ENCODE results near the gene IL16. TPM values are rescaled to one million over a fixed set of nuclear protein-coding genes. Genes with fewer than 3 reads are reported as not detected.
"Not testable (repeated sequence)": the region's sequence is repeated elsewhere in the genome, so short reads cannot be mapped to it uniquely, and the experiment has no call there.

The IL16 gene
- total RNA-seq, 1 donor from 2014 or later, result 107 TPM

GRCh38 chr15:81197255-81197630, 564 bp downstream of the IL16 start:
- intact Hi-C loops (cut with micrococcal nuclease), result no loop called here
- H3K27ac Mint-ChIP-seq, result no peak overlapping the region
- H3K4me3 Mint-ChIP-seq, result no peak overlapping the region
- no peaks in the 10 kb centered on the region for H3K9me3 Mint-ChIP-seq
- no peaks in the 10 kb centered on the region for H3K4me1 Mint-ChIP-seq (ENCODE audit: low read depth)
- DNase-seq (ENCODE audit: low spot score), result no peak
- no peaks in the 10 kb centered on the region for H3K36me3 Mint-ChIP-seq (ENCODE audit: low read depth)
- H3K27me3 Mint-ChIP-seq (ENCODE audit: insufficient read depth), result no peaks in the 10 kb centered on the region

GRCh38 chr15:81197688-81198281, 1.1 kb downstream of the IL16 start:
- DNase-seq (ENCODE audit: low spot score), result no peak
- intact Hi-C loops (cut with micrococcal nuclease), result no loop called here
- no peaks in the 10 kb centered on the region for H3K27me3 Mint-ChIP-seq (ENCODE audit: insufficient read depth)
- H3K27ac Mint-ChIP-seq, result no peak overlapping the region
- H3K36me3 Mint-ChIP-seq (ENCODE audit: low read depth), result no peaks in the 10 kb centered on the region
- H3K4me1 Mint-ChIP-seq (ENCODE audit: low read depth), result no peaks in the 10 kb centered on the region
- H3K4me3 Mint-ChIP-seq, result no peak overlapping the region
- H3K9me3 Mint-ChIP-seq, result no peaks in the 10 kb centered on the region

- intact Hi-C loops (cut with micrococcal nuclease), result no loop called here
- Mint-ChIP-seq H3K27me3 (ENCODE audit: insufficient read depth) (no peaks in the 10 kb centered on the region), H3K4me3 (no peak overlapping the region), H3K27ac (no peak overlapping the region), H3K9me3 (no peaks in the 10 kb centered on the region), H3K4me1 (ENCODE audit: low read depth) (no peaks in the 10 kb centered on the region), H3K36me3 (ENCODE audit: low read depth) (no peaks in the 10 kb centered on the region)
- no peak for DNase-seq (ENCODE audit: low spot score)
Observed at GRCh38 chr15:81199031-81199779, 2.5 kb downstream of the IL16 start.

- peaks cover 7% of the 10 kb centered on the region for H3K27me3 Mint-ChIP-seq (ENCODE audit: insufficient read depth)
- no peak overlapping the region for H3K27ac Mint-ChIP-seq
- H3K4me3 Mint-ChIP-seq, result no peak overlapping the region
- no peaks in the 10 kb centered on the region for H3K9me3 Mint-ChIP-seq
- no peaks in the 10 kb centered on the region for H3K36me3 Mint-ChIP-seq (ENCODE audit: low read depth)
- no peak for DNase-seq (ENCODE audit: low spot score)
- no peaks in the 10 kb centered on the region for H3K4me1 Mint-ChIP-seq (ENCODE audit: low read depth)
- intact Hi-C loops (cut with micrococcal nuclease), result no loop called here
Observed at GRCh38 chr15:81206018-81206417, 9.3 kb downstream of the IL16 start.

GRCh38 chr15:81207987-81208386, 11.3 kb downstream of the IL16 start:
- intact Hi-C loops (cut with micrococcal nuclease); H3K27me3 Mint-ChIP-seq (ENCODE audit: insufficient read depth); H3K9me3 Mint-ChIP-seq; H3K4me3 Mint-ChIP-seq; DNase-seq (ENCODE audit: low spot score); H3K4me1 Mint-ChIP-seq (ENCODE audit: low read depth); H3K36me3 Mint-ChIP-seq (ENCODE audit: low read depth); H3K27ac Mint-ChIP-seq: not testable (repeated sequence)

- no peak for DNase-seq (ENCODE audit: low spot score)
- peaks cover 12% of the 10 kb centered on the region for H3K27me3 Mint-ChIP-seq (ENCODE audit: insufficient read depth)
- intact Hi-C loops (cut with micrococcal nuclease), result no loop called here
- H3K4me3 Mint-ChIP-seq, result no peak overlapping the region
- H3K27ac Mint-ChIP-seq, result no peak overlapping the region
- no peaks in the 10 kb centered on the region for H3K4me1 Mint-ChIP-seq (ENCODE audit: low read depth)
- H3K9me3 Mint-ChIP-seq, result peaks cover 9% of the 10 kb centered on the region
- H3K36me3 Mint-ChIP-seq (ENCODE audit: low read depth), result no peaks in the 10 kb centered on the region
Observed at GRCh38 chr15:81209635-81210034, 13.0 kb downstream of the IL16 start.

- no peak for DNase-seq (ENCODE audit: low spot score)
- Mint-ChIP-seq H3K9me3 (peaks cover 17% of the 10 kb centered on the region), H3K4me3 (no peak overlapping the region), H3K36me3 (ENCODE audit: low read depth) (peaks cover 1% of the 10 kb centered on the region), H3K4me1 (ENCODE audit: low read depth) (no peaks in the 10 kb centered on the region), H3K27me3 (ENCODE audit: insufficient read depth) (peaks cover 12% of the 10 kb centered on the region), H3K27ac (no peak overlapping the region)
- intact Hi-C loops (cut with micrococcal nuclease), result no loop called here
Observed at GRCh38 chr15:81211376-81211775, 14.7 kb downstream of the IL16 start.

- intact Hi-C loops (cut with micrococcal nuclease), result no loop called here
- peaks cover 10% of the 10 kb centered on the region for H3K27me3 Mint-ChIP-seq (ENCODE audit: insufficient read depth)
- no peaks in the 10 kb centered on the region for H3K4me1 Mint-ChIP-seq (ENCODE audit: low read depth)
- no peak overlapping the region for H3K27ac Mint-ChIP-seq
- H3K9me3 Mint-ChIP-seq, result peaks cover 17% of the 10 kb centered on the region
- H3K36me3 Mint-ChIP-seq (ENCODE audit: low read depth), result peaks cover 1% of the 10 kb centered on the region
- DNase-seq (ENCODE audit: low spot score), result no peak
- H3K4me3 Mint-ChIP-seq, result no peak overlapping the region
Observed at GRCh38 chr15:81213982-81214381, 17.3 kb downstream of the IL16 start.

GRCh38 chr15:81215531-81215930, 18.9 kb downstream of the IL16 start:
- Mint-ChIP-seq H3K27me3 (ENCODE audit: insufficient read depth) (peaks cover 14% of the 10 kb centered on the region), H3K4me1 (ENCODE audit: low read depth) (no peaks in the 10 kb centered on the region), H3K4me3 (no peak overlapping the region), H3K36me3 (ENCODE audit: low read depth) (peaks cover 1% of the 10 kb centered on the region), H3K27ac (no peak overlapping the region), H3K9me3 (peaks cover 17% of the 10 kb centered on the region)
- DNase-seq (ENCODE audit: low spot score), result no peak
- intact Hi-C loops (cut with micrococcal nuclease), result no loop called here

GRCh38 chr15:81215983-81216382, 19.3 kb downstream of the IL16 start:
- peaks cover 1% of the 10 kb centered on the region for H3K36me3 Mint-ChIP-seq (ENCODE audit: low read depth)
- no peak overlapping the region for H3K4me3 Mint-ChIP-seq
- H3K9me3 Mint-ChIP-seq, result peaks cover 17% of the 10 kb centered on the region
- no peak overlapping the region for H3K27ac Mint-ChIP-seq
- intact Hi-C loops (cut with micrococcal nuclease), result no loop called here
- H3K27me3 Mint-ChIP-seq (ENCODE audit: insufficient read depth), result peaks cover 15% of the 10 kb centered on the region
- no peaks in the 10 kb centered on the region for H3K4me1 Mint-ChIP-seq (ENCODE audit: low read depth)
- DNase-seq (ENCODE audit: low spot score), result no peak

- intact Hi-C loops (cut with micrococcal nuclease), result no loop called here
- no peaks in the 10 kb centered on the region for H3K4me1 Mint-ChIP-seq (ENCODE audit: low read depth)
- H3K9me3 Mint-ChIP-seq, result peaks cover 17% of the 10 kb centered on the region
- no peak for DNase-seq (ENCODE audit: low spot score)
- no peak overlapping the region for H3K4me3 Mint-ChIP-seq
- H3K36me3 Mint-ChIP-seq (ENCODE audit: low read depth), result peaks cover 1% of the 10 kb centered on the region
- H3K27ac Mint-ChIP-seq, result no peak overlapping the region
- H3K27me3 Mint-ChIP-seq (ENCODE audit: insufficient read depth), result peaks cover 15% of the 10 kb centered on the region
Observed at GRCh38 chr15:81216422-81216821, 19.7 kb downstream of the IL16 start.

GRCh38 chr15:81221449-81221848, 24.8 kb downstream of the IL16 start:
- Mint-ChIP-seq H3K4me3 (no peak overlapping the region), H3K27ac (no peak overlapping the region), H3K36me3 (ENCODE audit: low read depth) (no peaks in the 10 kb centered on the region), H3K27me3 (ENCODE audit: insufficient read depth) (peaks cover 9% of the 10 kb centered on the region), H3K9me3 (no peaks in the 10 kb centered on the region), H3K4me1 (ENCODE audit: low read depth) (peaks cover 5% of the 10 kb centered on the region)
- no peak for DNase-seq (ENCODE audit: low spot score)
- intact Hi-C loops (cut with micrococcal nuclease), result no loop called here

- Mint-ChIP-seq H3K4me1 (ENCODE audit: low read depth) (peaks cover 5% of the 10 kb centered on the region), H3K36me3 (ENCODE audit: low read depth) (no peaks in the 10 kb centered on the region), H3K4me3 (no peak overlapping the region), H3K9me3 (no peaks in the 10 kb centered on the region), H3K27me3 (ENCODE audit: insufficient read depth) (peaks cover 9% of the 10 kb centered on the region), H3K27ac (no peak overlapping the region)
- intact Hi-C loops (cut with micrococcal nuclease), result no loop called here
- DNase-seq (ENCODE audit: low spot score), result no peak
Observed at GRCh38 chr15:81222007-81222406, 25.3 kb downstream of the IL16 start.
